ENCODE data around the gene COPB1. TPM values are rescaled to one million over a fixed set of nuclear protein-coding genes. Genes with fewer than 3 reads are reported as not detected.
A peak's percentile ranks its signal among the peaks of the same experiment; 100 is the strongest.

The COPB1 gene
- total and polyA plus RNA-seq, 2 of the 13 experiments (the other 11 are each of a cell fraction or from before 2014, with no cell fraction given): 114 to 195 TPM

- 0 out of 2 replicates have a peak, but pooled peaks have one; percentile 44 for TF ChIP-seq KIAA2018 (CRISPR knock-in tag; IDR thresholded peaks at IDR 0.05; ENCODE audit: borderline replicate concordance)
- TF ChIP-seq ETV6 (CRISPR knock-in tag; conservative IDR thresholded peaks at IDR 0.05): no peak
- no peak for TF ChIP-seq ZHX1 (CRISPR knock-in tag; IDR thresholded peaks at IDR 0.05; ENCODE audit: low read depth)
- TF ChIP-seq DBP (CRISPR knock-in tag; IDR thresholded peaks at IDR 0.05; ENCODE audit: not compliant biosample characterization): peak; percentile 80
- 0 out of 2 replicates have a peak, but pooled peaks have one; percentile 45 for TF ChIP-seq ZNF329 (CRISPR knock-in tag; IDR thresholded peaks at IDR 0.05; ENCODE audit: low read depth)
- TF ChIP-seq ZBTB38 (CRISPR knock-in tag; IDR thresholded peaks at IDR 0.05): peak; percentile 27; the same call in 1 of the 2 replicates
- peak; percentile 43; the same call in 1 of the 2 replicates for TF ChIP-seq ZNF264 (CRISPR knock-in tag; IDR thresholded peaks at IDR 0.05)
- TF ChIP-seq ZNF615 (CRISPR knock-in tag; IDR thresholded peaks at IDR 0.05; ENCODE audit: borderline replicate concordance): 0 out of 2 replicates have a peak, but pooled peaks have one; percentile 40
- 0 out of 2 replicates have a peak, but pooled peaks have one; percentile 6 for TF ChIP-seq HHEX (CRISPR knock-in tag; IDR thresholded peaks at IDR 0.05)
- TF ChIP-seq ADNP (CRISPR knock-in tag; IDR thresholded peaks at IDR 0.05): no peak
- TF ChIP-seq ZIK1 (CRISPR knock-in tag; IDR thresholded peaks at IDR 0.05; ENCODE audit: borderline replicate concordance, low read depth): 0 out of 2 replicates have a peak, but pooled peaks have one; percentile 32
- peak; percentile 88 for TF ChIP-seq KAT7 (CRISPR knock-in tag; IDR thresholded peaks at IDR 0.05; ENCODE audit: borderline replicate concordance)
- TF ChIP-seq KMT2B (CRISPR knock-in tag; IDR thresholded peaks at IDR 0.05): peak; percentile 99
- TF ChIP-seq ZNF883 (CRISPR knock-in tag; IDR thresholded peaks at IDR 0.05; ENCODE audit: not compliant biosample characterization): peak; percentile 97
- TF ChIP-seq PPARG (CRISPR knock-in tag; conservative IDR thresholded peaks at IDR 0.05): 0 out of 2 replicates have a peak, but pooled peaks have one; percentile 7
- TF ChIP-seq KLF12 (CRISPR knock-in tag; IDR thresholded peaks at IDR 0.05; ENCODE audit: borderline replicate concordance): peak; percentile 79
These were observed 20.5 kb upstream of the COPB1 start, which contains the start of gene PSMA1 (continued) for GRCh38 chr11:14519917-14520746.
